ENCODE results near the gene TMUB2.
A peak's percentile ranks its signal among the peaks of the same experiment; 100 is the strongest.
"Not testable (repeated sequence)": the region's sequence is repeated elsewhere in the genome, so short reads cannot be mapped to it uniquely, and the experiment has no call there.

The TMUB2 gene

GRCh38 chr17:44219616-44220212 is 32.9 kb downstream of the TMUB2 start, which contains the start of gene UBTF:
Gene UBTF (minus strand): TSS chr17:44219675. CDS start chr17:44218229, 1,446 bp downstream.
- peak; percentile 49 for DNase-seq (ENCODE audit: low spot score)

- DNase-seq (ENCODE audit: low spot score), result peak; percentile 70
These were observed 33.7 kb downstream of the TMUB2 start for GRCh38 chr17:44220213-44221083.

GRCh38 chr17:44221084-44221861 is 34.5 kb downstream of the TMUB2 start:
- peak; percentile 86 for DNase-seq (ENCODE audit: low spot score)

GRCh38 chr17:44221862-44222111 is 35.0 kb downstream of the TMUB2 start:
- no peak for DNase-seq (ENCODE audit: low spot score)

- DNase-seq (ENCODE audit: low spot score), result peak; percentile 87
These were observed 35.5 kb downstream of the TMUB2 start for GRCh38 chr17:44222112-44222869.

- no peak for DNase-seq (ENCODE audit: low spot score)
These were observed 36.8 kb downstream of the TMUB2 start for GRCh38 chr17:44223541-44224071.

GRCh38 chr17:44229090-44229489 is 42.3 kb downstream of the TMUB2 start:
- DNase-seq (ENCODE audit: low spot score), result no peak

- DNase-seq (ENCODE audit: low spot score), result no peak
These were observed 43.4 kb downstream of the TMUB2 start for GRCh38 chr17:44230140-44230539.

GRCh38 chr17:44232061-44232460 is 45.3 kb downstream of the TMUB2 start:
- no peak for DNase-seq (ENCODE audit: low spot score)

GRCh38 chr17:44233582-44233981 is 46.8 kb downstream of the TMUB2 start:
- no peak for DNase-seq (ENCODE audit: low spot score)

- DNase-seq (ENCODE audit: low spot score), result no peak
These were observed 48.8 kb downstream of the TMUB2 start for GRCh38 chr17:44235583-44235936.

- DNase-seq (ENCODE audit: low spot score), result no peak
These were observed 49.7 kb downstream of the TMUB2 start for GRCh38 chr17:44236444-44236991.

- not testable (repeated sequence) for DNase-seq (ENCODE audit: low spot score)
These were observed 51.1 kb downstream of the TMUB2 start for GRCh38 chr17:44237886-44238285.

GRCh38 chr17:44241106-44241624 is 54.4 kb downstream of the TMUB2 start:
- DNase-seq (ENCODE audit: low spot score), result no peak
